Fibroblast of upper back skin (primary cell): ENCODE measurements around the gene PPM1H.
"Not testable (repeated sequence)": the region's sequence is repeated elsewhere in the genome, so short reads cannot be mapped to it uniquely, and the experiment has no call there.

Source experiments
- DNase-seq: peaks from one replicate; pipeline ENCODE4 v3.0.0-alpha.2; 2013

Gene PPM1H, protein sequence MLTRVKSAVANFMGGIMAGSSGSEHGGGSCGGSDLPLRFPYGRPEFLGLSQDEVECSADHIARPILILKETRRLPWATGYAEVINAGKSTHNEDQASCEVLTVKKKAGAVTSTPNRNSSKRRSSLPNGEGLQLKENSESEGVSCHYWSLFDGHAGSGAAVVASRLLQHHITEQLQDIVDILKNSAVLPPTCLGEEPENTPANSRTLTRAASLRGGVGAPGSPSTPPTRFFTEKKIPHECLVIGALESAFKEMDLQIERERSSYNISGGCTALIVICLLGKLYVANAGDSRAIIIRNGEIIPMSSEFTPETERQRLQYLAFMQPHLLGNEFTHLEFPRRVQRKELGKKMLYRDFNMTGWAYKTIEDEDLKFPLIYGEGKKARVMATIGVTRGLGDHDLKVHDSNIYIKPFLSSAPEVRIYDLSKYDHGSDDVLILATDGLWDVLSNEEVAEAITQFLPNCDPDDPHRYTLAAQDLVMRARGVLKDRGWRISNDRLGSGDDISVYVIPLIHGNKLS

DNA sequence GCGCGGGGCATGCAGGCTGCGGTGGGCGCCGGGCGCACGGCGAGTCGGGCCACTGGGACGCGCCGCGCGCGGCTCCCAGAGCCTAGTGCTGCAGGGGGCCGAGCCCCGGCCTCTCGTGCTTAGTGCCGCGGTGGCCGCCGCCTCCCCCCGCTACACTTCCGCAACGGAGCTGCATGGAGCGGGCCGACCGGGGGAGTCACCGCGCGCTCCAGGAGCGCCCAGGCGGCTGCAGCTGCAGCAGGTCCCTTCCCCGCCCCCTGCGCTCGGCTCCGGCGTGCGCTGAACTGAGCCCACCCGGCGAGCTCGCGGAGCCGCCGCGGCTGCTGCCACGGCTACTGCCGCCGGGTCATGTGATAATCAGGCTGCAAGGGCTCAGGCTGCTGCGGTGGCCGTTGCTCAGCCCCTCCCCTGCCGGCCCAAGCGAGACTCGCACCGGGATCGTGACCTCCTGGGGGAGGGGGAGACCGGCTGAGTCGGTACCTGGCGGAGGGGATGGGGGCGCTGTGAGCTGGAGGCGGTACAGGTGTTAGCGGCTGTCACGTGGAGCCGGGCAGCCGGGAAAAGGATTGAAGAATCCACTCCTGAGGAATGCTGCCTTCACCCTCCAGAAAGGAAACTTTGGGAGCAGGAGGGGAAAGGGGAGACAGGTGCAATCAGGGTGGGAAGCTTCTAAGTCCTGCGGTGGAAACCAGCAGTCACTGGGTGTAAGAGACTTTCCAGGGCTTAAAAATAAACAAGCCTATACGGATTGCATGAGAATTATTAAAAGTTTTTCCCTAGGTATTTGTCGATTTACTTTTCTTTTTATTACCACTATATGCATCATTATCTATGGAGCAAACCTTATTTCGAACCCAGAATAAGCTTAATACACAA lies at the start of gene PPM1H:
TSS of gene PPM1H (minus strand) at position 352 of the 876 bp plus-strand sequence. CDS start 414 bp downstream, outside the sequence.
- DNase-seq = peak; percentile 8

DNA sequence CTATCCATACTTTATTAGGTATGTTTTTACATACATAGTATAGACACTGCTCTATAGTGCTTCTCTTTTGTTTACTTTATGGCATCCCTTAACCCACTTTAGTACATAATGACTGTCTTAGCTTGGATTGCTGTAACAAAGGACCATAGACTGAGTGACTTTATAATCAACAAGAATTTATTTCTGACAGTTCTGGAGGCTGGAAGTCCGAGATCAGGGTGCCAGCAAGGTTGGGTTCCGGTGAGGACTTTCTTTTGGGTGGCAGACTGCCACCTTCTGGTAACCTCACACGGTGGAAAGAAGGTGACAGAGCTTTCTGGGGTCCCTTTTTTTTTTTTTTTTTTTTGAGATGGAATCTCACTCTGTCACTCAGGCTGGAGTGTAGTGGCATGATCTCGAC lies 48.6 kb upstream of the PPM1H start:
- no peak for DNase-seq

DNA sequence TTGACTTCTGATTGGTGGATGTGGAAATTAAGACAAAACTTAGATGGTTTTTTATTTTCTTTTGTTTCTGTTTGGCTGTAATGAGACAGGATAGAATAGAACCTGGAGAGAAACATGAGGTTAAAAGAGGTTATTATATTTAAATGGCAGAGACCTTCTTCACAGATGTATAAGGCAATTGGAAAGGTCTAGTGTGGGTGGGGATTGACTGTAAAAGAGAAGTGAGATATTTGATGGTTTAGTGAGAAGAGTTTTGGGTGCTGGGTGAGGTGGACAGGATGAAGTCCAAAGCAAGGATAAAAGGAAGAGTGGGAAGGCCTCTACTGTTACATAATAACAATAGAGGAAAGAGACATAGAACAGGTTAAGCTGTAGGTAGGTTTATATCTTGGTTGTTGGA lies 43.8 kb upstream of the PPM1H start:
- DNase-seq = no peak

DNA sequence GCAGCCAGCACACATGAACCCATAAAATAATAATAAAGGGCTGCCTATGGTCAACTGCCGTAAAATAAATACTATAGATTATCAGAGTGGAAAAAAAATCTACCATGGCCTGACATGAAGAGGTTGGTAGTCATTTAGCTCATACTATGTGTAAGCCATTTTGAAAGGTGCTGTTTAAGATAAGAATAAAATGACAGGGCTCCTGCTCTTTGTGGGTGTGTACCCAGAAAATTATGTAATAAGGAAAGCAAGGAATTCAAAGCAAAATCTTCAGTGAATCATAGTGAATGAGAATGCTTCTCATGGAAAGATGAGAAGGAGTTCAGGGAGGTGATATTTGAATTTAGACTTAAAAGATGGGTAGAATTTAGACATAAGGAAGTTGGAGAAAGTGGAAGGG lies 42.9 kb upstream of the PPM1H start:
- DNase-seq = no peak

DNA sequence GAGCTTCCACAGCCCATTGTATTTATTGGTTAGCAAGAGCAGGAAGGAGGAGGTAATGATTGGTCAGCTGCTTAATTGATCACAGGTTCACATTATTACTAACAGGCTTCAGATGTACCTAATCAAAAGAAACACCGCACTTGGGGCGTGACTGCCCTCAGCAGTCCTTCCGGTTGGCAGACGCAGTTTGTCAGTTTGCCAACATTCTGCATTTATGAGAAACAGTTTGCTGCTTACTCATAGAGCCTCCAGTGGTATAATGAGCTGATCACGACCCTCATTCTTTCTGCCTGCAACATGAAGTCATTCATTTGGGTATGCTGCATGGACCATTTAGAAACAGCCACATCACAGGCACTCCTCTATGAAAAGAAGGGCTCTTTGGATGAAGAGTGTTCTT lies 42.5 kb upstream of the PPM1H start:
- DNase-seq = peak; percentile 72

DNA sequence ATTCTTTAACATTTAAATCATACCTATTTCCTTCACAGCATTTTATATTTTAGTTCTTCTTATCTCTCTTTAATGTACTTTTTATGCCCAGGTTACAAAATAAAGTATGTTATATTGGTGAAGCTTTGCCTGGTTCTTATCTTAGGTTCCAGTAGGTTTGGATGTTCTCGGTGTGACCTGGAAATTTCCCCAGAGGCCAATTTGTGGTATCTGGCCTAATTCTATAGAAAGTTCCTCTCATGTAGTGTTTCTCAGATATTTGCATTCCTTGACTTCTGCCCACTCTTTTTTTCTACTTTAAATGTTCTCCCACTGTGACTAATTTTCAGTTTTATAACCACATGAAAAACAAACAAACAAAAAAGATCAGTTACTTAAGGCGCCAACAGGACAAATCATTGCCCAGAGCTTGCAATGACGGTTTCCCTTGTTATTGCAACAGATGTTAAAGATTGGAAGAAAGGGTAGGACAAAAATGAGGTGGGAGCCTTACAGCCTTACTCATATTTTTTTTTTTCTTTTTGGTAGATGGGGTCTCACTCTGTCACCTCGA lies 41.2 kb upstream of the PPM1H start:
- no peak for DNase-seq

DNA sequence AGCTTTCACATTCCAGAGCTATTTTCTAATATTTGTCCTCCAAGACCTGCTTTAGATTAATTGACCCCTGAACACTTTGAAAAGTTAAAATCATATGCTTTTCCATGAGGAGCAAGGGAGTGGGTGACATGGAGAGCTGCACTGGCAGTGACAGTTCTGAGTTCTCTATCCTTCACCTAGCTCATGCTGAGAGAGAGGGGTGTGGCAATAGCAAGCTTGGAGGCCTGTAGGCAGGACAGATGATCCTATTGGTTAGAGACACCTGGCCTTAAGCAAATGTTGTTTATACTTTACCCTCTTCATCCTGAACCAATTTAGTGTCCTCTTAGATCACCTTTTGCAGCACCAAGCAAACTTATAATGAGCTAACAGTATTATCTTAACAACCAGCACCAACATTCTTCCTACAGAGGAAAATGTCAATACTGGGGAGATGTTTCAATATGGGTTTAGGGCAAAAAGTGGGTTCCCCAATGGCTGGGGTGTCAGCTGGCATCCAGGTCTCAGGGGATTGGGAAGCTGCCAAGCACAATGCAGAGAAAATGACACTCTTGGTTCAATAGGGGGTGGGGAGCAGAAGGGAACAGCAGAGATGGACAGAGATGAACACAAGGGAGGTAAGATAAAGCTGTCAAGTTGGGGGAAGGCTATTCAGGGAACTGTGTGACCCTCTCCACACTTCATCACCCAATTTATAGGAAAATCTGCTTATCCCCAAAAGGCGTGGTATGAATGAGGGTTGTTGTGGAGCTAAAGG lies 37.0 kb upstream of the PPM1H start:
- no peak for DNase-seq

DNA sequence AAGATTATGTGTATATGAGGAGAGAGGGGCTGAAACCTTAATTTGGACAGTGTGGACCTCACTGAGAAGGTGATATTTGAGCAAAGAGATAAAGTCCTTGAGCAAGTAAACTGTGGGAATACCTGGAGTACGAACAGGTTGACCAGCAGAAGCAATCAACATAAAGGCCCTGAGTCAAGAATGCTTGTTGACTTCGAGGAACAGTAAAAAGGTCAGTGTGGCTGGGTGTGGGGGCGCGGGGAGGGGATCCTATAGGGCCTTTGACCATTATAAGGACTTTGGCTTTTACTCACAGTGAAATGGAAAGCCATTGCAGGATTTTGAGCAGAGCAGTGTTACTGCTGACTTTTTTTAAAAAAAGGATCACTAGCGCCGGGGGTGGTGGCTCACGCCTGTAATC lies 34.7 kb upstream of the PPM1H start:
- no peak for DNase-seq

DNA sequence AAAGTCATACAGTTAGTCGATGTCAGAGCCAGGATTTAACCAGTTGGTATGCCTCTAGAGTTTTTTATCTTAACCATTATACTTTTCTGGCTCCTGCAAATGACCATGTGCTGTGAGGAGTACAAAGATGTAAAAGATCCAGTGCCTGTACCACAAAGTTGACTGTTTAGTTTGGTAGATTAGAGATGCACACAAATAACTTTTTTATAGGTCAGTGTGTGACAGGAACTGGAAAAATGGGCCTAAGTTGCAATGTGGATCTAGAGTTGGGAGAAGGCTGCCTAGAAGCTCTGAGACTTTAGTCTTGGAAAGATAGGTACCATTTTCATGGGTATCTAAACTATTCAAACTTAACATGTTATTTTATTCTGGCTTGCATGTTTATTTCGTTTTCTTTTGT lies 32.8 kb upstream of the PPM1H start:
- no peak for DNase-seq

DNA sequence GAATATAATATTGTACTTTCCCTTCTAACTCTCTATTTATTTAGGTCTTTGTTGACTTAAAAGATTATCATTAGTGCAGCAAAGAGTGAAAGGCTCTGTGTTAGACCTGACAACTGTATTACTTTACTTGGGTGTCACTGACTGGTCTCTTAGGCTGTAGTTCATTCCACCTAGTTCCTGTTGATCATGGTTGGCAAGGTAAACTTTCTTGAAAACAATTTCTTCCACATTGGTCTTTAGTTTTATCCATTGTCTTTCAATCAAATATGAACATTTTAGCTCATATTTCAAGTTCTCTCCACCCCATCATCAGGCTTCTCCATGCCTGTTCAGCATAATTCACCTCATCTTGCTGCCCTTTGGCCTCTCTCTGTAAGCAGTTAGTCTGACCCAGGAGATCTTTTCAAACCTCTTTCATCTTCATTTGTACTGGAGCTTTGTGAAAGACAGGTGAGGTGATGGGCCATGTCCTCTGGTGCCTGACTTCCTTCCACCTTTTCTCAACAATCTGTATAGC lies 32.1 kb upstream of the PPM1H start:
- DNase-seq = no peak

DNA sequence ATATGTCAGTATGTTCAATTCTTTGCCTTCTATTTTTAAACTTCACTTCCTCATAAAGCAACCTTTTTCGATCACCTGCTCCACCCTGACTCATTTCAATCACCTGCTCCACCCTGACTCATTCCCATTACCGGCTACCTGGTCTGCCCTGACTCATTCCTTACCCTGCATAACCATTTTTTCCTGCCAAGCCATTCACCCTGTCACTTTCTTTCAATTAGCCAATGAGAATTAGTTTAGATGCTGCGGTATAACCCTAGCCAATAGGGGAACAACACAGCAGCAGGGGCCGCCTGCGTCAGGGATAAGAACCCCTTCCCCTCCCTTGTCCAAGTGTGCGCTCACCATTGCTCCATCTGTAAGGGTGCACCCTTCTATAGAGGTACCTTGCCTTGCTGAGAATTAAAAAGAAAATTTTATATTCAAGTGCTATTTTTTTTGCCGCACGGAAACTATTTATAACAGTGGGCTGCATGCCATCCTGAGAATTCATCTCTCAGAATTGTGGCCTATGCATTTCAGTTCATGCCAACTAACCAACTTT lies 31.6 kb upstream of the PPM1H start:
- not testable (repeated sequence) for DNase-seq

DNA sequence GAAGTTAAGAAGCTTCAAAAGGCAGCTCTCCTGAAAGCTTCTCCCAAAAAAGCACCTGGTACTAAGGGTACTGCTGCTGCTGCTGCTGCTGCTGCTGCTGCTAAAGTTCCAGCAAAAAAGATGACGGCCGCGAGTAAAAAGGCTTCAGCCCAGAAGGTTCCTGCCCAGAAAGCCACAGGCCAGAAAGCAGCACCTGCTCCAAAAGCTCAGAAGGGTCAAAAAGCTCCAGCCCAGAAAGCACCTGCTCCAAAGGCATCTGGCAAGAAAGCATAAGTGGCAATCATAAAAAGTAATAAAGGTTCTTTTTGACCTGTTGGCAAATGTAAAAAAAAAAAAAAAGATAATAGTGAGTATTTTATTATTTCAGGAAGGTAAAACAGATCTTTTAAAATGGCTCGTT lies 30.8 kb upstream of the PPM1H start:
- not testable (repeated sequence) for DNase-seq

DNA sequence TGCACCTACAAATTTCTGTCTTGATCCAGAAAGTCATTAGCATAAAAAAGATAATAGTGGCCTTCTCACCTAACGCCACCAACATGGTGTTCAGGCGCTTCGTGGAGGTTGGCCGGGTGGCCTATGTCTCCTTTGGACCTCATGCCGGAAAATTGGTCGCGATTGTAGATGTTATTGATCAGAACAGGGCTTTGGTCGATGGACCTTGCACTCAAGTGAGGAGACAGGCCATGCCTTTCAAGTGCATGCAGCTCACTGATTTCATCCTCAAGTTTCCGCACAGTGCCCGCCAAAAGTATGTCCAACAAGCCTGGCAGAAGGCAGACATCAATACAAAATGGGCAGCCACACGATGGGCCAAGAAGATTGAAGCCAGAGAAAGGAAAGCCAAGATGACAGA lies 30.3 kb upstream of the PPM1H start:
- not testable (repeated sequence) for DNase-seq

DNA sequence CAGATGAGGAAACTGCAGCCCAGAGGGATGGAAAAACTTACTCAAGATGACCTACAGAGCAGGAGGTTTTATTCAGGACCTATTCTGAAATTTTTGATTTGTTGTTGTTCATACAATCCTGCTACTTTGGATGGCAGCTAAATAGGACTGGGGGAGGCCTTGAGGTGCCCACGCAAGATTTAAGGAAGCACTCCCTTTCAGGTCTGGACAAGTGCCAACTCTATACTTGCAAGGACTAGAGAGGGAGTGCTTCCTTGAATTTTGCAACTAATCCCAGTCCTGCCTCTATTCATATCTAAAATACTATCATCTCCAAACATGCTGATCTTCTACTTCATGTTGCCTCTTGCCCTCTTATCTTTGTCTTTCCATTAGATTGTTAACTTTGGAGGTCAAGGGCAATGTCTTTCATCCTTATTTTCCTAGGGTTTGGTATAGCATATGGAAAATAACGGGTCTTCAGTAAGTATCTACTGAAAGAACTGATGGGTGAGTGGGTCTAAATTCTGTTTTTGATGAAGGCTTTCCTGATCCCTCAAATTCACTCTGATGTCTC lies 28.6 kb upstream of the PPM1H start:
- DNase-seq = no peak

DNA sequence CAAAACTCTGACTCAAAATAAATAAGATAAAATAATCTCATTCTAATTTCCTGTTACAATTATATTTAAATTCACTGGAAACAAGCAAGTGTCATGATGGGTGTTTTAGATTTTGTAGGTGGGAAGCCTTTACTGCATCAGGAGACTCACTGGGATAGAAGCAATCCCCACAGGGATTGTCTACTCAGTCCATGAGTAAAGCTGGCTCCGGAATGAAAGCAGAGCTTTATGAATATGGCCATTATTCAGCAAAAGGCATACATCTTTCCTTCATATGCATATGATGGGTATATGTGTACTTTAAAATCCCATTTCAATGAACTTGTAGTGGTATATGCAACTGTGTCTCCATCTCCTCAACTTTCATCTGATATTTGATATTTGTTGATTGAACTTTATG lies 25.4 kb upstream of the PPM1H start:
- no peak for DNase-seq

DNA sequence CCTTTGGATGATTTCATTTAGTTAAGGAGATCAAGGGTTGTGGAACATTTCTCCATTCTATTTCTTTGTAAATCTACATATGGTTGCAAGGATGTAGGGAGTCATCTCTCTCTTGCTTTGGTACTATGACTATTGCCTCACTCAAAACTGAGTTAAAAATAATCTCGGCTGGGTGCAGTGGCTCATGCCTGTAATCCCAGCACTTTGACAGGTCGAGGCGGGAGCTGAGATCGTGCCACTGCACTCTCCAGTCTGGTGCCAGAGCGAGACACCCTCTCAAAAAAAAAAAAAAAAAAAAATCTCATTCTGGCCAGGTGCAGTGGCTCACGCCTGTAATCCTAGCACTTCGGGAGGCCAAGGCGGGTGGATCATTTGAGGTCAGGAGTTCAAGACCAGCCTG lies 24.8 kb upstream of the PPM1H start:
- DNase-seq = no peak

DNA sequence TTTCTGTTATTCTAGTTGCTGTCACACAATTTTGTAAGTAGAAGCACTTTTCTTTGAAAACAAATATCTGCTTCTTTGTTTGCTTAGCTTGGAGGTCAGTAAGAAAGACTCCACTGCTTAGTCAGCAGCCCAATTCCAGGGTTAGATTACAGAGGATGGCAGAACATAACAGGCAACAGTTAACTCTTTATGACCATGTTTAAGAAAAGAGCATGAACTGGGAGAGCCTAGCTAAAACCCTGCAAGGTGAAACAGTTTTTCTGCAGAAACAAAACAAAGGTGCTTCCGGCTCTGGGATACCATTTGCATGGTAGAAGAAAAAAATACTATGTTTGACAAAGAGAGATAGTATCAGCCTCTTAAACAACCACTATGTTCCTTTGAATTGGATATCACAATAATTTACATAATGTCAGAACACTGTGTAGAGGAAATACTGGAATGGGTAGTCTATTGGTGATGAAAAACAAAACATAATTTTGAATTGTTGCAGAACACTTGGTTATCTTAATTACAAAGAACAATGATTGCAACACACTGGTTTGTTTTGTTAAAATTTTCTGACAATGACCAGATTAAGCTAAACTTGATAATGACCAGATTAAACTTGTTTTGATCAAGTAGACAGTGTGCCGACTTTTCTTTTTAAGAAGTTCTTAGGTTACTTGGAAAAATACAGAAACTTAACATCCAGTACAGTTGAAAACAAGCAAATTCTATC lies 22.4 kb upstream of the PPM1H start:
- DNase-seq = no peak

DNA sequence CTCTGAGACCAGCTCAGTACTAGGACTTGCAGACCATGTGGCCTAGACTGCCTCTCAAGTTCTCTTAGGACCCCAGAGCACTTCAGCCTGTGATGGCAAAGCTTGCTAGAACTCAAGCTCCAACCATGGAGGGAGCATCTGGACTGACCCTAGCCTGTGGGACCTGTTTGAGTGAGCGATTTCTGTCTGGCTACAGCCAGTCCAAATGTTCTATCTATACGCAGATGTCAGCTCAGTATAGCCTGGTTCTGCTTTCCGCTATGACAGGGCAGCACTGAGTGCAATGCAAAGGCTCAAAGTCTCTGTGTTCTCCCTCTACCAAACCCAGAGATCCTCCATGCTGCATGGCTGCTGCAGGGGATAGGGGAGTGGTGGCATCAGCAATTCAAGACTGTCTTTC lies 20.7 kb upstream of the PPM1H start:
- DNase-seq = no peak

DNA sequence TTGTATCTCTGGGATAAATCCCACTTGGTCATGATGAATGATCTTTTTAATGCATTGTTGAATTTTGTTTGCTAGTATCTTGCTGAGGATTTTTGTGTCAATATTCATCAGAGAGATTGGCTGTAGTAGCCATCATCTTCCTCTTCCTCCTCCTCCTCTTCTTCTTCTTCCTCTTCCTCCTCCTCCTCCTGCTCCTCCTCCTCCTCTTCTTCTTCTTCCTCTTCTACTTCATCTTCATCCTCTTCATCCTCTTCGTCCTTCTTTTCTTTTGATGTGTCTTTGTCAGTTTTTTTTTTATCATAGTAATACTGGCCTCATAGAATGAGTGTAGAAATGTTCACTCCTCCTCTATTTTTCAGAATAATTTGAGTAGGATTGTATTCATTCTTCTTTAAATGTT lies 15.4 kb upstream of the PPM1H start:
- no peak for DNase-seq

DNA sequence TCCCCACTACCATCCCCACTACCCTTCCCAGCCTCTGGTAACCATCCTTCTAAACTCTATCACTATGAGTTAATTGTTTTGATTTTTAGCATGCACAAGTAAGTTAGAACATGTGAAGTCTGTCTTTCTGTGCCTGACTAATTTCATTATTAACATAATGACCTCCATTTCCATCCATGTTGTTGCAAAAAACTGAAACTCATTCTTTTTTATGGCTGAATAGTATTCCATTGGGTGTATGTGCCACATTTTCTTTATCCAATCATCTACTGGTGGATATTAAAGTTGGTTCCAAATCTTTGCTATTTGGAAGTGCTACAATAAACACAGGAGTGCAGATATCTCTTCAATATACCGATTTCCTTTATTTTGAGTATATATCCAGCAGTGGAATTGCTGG lies 13.2 kb upstream of the PPM1H start:
- no peak for DNase-seq

DNA sequence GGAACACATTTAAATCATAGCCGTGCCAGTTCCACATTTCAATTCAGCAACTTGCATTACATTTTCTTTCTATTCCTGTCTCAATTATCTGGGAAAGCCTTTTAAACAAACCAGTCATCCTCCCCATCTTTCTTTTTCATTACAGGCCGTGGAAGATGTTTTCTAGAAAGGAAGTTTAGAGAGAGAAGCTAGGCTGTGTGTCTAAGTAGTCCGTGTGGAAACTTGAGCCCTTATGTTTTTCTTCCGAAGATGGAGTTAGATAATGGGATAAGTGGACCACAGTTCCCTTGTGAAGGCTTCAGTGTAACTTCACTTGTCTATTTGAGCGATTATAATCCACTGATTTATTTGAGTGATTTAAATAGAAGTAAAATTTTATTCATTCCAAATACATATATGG lies 12.4 kb upstream of the PPM1H start:
- DNase-seq = no peak
